Hepatocyte (in vitro differentiated cells): Measurements from ENCODE around the gene PBX3. TPM values are rescaled to one million over a fixed set of nuclear protein-coding genes. Genes with fewer than 3 reads are reported as not detected.

Experiments used
- DNase-seq: peaks from one replicate; pipeline ENCODE4 v3.0.0-alpha.2; 2016; ENCODE audit warnings: low spot score
- H2AFZ ChIP-seq: fragments of 200-600 bp; sonication (generic); 2 replicates; pipeline ENCODE4 v1.6.0; 2016; ENCODE audit warnings: antibody characterized with exemption, mild to moderate bottlenecking
- H3K27ac ChIP-seq: fragments of 200-600 bp; sonication (generic); 2 replicates; pipeline ENCODE4 v1.5.1; 2016; ENCODE audit warnings: mild to moderate bottlenecking
- H3K27me3 ChIP-seq: fragments of 200-600 bp; sonication (generic); 2 replicates; pipeline ENCODE4 v1.6.1; 2016
- H3K36me3 ChIP-seq: fragments of 200-600 bp; sonication (generic); replicated peaks from 2 replicates; pipeline ENCODE4 v1.5.1; 2016; ENCODE audit warnings: low read depth; ENCODE audit not compliant: insufficient read depth
- H3K4me1 ChIP-seq: fragments of 200-600 bp; sonication (generic); 2 replicates; pipeline ENCODE4 v1.5.1; 2016; ENCODE audit warnings: mild to moderate bottlenecking, moderate library complexity; ENCODE audit not compliant: insufficient read depth
- H3K4me2 ChIP-seq: fragments of 200-600 bp; sonication (generic); 2 replicates; pipeline ENCODE4 v1.6.0; 2016
- H3K4me3 ChIP-seq: fragments of 200-600 bp; sonication (generic); 2 replicates; pipeline ENCODE4 v1.5.1; 2016; ENCODE audit warnings: mild to moderate bottlenecking
- H3K79me2 ChIP-seq: fragments of 200-600 bp; sonication (generic); 2 replicates; pipeline ENCODE4 v1.6.0; 2017; ENCODE audit warnings: mild to moderate bottlenecking
- H3K9me2 ChIP-seq: fragments of 200-600 bp; sonication (generic); replicated peaks from 2 replicates; pipeline ENCODE4 v1.6.0; 2017; ENCODE audit warnings: mild to moderate bottlenecking; ENCODE audit not compliant: insufficient read depth
- H3K9me3 ChIP-seq: fragments of 200-600 bp; sonication (generic); 2 replicates; pipeline ENCODE4 v1.5.1; 2016; ENCODE audit warnings: low read depth, mild to moderate bottlenecking
- H4K20me1 ChIP-seq: fragments of 200-600 bp; sonication (generic); 2 replicates; pipeline ENCODE4 v1.6.0; 2016; ENCODE audit warnings: mild to moderate bottlenecking; ENCODE audit not compliant: insufficient read depth, poor library complexity, severe bottlenecking
- CTCF ChIP-seq: fragments of 200-600 bp; sonication (generic); IDR thresholded peaks from 2 replicates; pipeline ENCODE4 v1.5.1; 2016; ENCODE audit warnings: antibody characterized with exemption, mild to moderate bottlenecking; ENCODE audit not compliant: poor library complexity
- EZH2 ChIP-seq: fragments of 200-600 bp; sonication (generic); IDR thresholded peaks from 2 replicates; pipeline ENCODE4 v1.6.1; 2016; ENCODE audit warnings: antibody characterized with exemption, mild to moderate bottlenecking, borderline replicate concordance
- EZH2phosphoT487 ChIP-seq: fragments of 200-600 bp; sonication (generic); IDR thresholded peaks from one replicate; pipeline ENCODE4 v1.6.1; 2018; ENCODE audit warnings: antibody characterized with exemption, mild to moderate bottlenecking, low read depth, moderate library complexity; ENCODE audit not compliant: unreplicated experiment, severe bottlenecking
- WGBS: methylation state at CpG from one replicate; pipeline ENCODE4 v1.1.6; 2016; ENCODE audit warnings: low lambda C conversion rate; ENCODE audit errors: missing lambda C conversion rate; 5-methylcytosine and 5-hydroxymethylcytosine counted together
- polyA plus RNA-seq: library from polyadenylated mRNA; unstranded; fragments of >200 nt; fragmentation: Nextera tagmentation; extraction: Ambion mirVana; gene quantifications from 2 replicates; pipeline ENCODE4 v1.2.1, GENCODE V29; 2016
- total RNA-seq: library from RNA; depleted of rRNA; stranded (reverse); fragments of >200 nt; gene quantifications from 2 replicates; pipeline ENCODE4 v1.2.3, GENCODE V29; 2014

PBX3 gene
- total and polyA plus RNA-seq, 2 experiments from 2014 or later: 15.9 to 23.3 TPM

DNA sequence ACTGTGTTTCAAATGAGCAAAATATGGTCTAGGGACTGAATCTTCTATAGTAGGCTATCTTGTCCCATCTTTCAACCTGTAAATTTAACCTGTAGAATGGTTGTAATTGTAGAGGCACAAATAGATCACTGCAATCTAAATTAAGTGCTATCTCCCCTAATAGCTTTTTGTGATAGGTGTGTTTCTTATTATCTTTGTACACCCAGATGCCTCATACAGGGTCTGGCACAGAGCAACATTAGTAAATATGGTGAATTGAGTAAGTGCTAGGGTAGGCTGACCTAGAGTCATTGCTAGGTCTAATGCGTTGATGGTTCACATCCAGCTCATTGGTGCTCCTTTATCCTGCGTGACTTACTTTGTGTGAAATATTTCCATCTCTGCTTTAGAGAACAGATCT, 100.6 kb downstream of the PBX3 start:
- Histone ChIP-seq H3K36me3 (no peaks in the 10 kb centered on the region), H3K9me2 (no peaks in the 10 kb centered on the region), H4K20me1 (no peaks in the 10 kb centered on the region), H3K9me3 (no peaks in the 10 kb centered on the region), H3K79me2 (no peaks in the 10 kb centered on the region), H3K4me3 (no peak overlapping the region), H2AFZ (no peak overlapping the region), H3K27me3 (no peaks in the 10 kb centered on the region), H3K4me1 (no peaks in the 10 kb centered on the region), H3K27ac (no peak overlapping the region), H3K4me2 (no peak overlapping the region)
- DNase-seq: no peak
- TF ChIP-seq CTCF: no peak
- TF ChIP-seq EZH2: no peak
- TF ChIP-seq EZH2phosphoT487: no peak
- 98% methylated on average over 2 of the region's 2 CpGs for WGBS

GRCh38 chr9:125850106-125850632, 103.0 kb downstream of the PBX3 start:
- Histone ChIP-seq H2AFZ (no peak overlapping the region), H3K9me2 (no peaks in the 10 kb centered on the region), H3K79me2 (no peaks in the 10 kb centered on the region), H3K27ac (no peak overlapping the region), H3K27me3 (no peaks in the 10 kb centered on the region), H3K4me3 (no peak overlapping the region), H3K4me1 (peaks cover 4% of the 10 kb centered on the region), H4K20me1 (no peaks in the 10 kb centered on the region), H3K4me2 (no peak overlapping the region), H3K9me3 (no peaks in the 10 kb centered on the region), H3K36me3 (no peaks in the 10 kb centered on the region)
- 86% methylated on average over 3 of the region's 3 CpGs for WGBS
- no peak for DNase-seq
- TF ChIP-seq EZH2phosphoT487: no peak
- no peak for TF ChIP-seq EZH2
- TF ChIP-seq CTCF: no peak

GRCh38 chr9:125850763-125851162, 103.6 kb downstream of the PBX3 start:
- Histone ChIP-seq H3K4me1 (peaks cover 4% of the 10 kb centered on the region), H3K36me3 (no peaks in the 10 kb centered on the region), H3K79me2 (no peaks in the 10 kb centered on the region), H3K4me2 (no peak overlapping the region), H3K4me3 (no peak overlapping the region), H4K20me1 (no peaks in the 10 kb centered on the region), H3K27me3 (no peaks in the 10 kb centered on the region), H3K9me2 (no peaks in the 10 kb centered on the region), H3K9me3 (no peaks in the 10 kb centered on the region), H3K27ac (no peak overlapping the region), H2AFZ (no peak overlapping the region)
- TF ChIP-seq CTCF (no peak), EZH2phosphoT487 (no peak), EZH2 (no peak)
- no peak for DNase-seq
- WGBS: 68% methylated on average over 1 of the region's 1 CpG
